Right atrium auricular region (tissue), 2 donors: ENCODE measurements around the gene ZNF182. TPM values are rescaled to one million over a fixed set of nuclear protein-coding genes. Genes with fewer than 3 reads are reported as not detected.
"Not testable (repeated sequence)": the region's sequence is repeated elsewhere in the genome, so short reads cannot be mapped to it uniquely, and the experiment has no call there.

Experiments used
- DNase-seq: peaks from one replicate; pipeline ENCODE4 v3.0.0-alpha.2; 2019; ENCODE audit warnings: low spot score
- H3K27ac ChIP-seq, 2 donors: fragments of 200-600 bp; sonication (generic); 1 replicate in 1 of 2; 2 replicates in 1 of 2; pipeline ENCODE4 v1.5.1; 2016 to 2019
- H3K27me3 ChIP-seq, 2 donors: fragments of 200-600 bp; sonication (generic); one replicate each; pipeline versions ENCODE4 v1.5.1 to v1.6.0; 2017 to 2019
- H3K36me3 ChIP-seq: fragments of 200-600 bp; sonication (generic); one replicate; pipeline ENCODE4 v1.5.1; 2016
- H3K4me1 ChIP-seq, 2 donors: fragments of 200-600 bp; sonication (generic); one replicate each; pipeline versions ENCODE4 v1.5.1 to v1.6.0; 2017 to 2019
- H3K4me3 ChIP-seq, 2 donors: fragments of 200-600 bp; sonication (generic); 1 replicate in 1 of 2; 2 replicates in 1 of 2; pipeline ENCODE4 v1.5.1; 2017 to 2019; ENCODE audit warnings: mild to moderate bottlenecking in 1 of 2, moderate library complexity in 1 of 2
- H3K9me3 ChIP-seq, 2 donors: fragments of 200-600 bp; sonication (generic); one replicate each; pipeline ENCODE4 v1.5.1; 2019
- total RNA-seq, 2 donors: library from RNA; depleted of rRNA; stranded (reverse); fragments of >200 nt; gene quantifications; one replicate each; pipeline ENCODE4 v1.1.0, GENCODE V29; 2016
- TF ChIP-seq, protein P1 (sequence below), 2 donors: fragments of 200-600 bp; sonication (generic); IDR thresholded peaks; one replicate each; pipeline ENCODE4 v1.5.1; 2019; ENCODE audit warnings: antibody characterized with exemption in 2 of 2

The ZNF182 gene
- total RNA-seq, 2 donors from 2014 or later, result 2.0 to 2.4 TPM

DNA sequence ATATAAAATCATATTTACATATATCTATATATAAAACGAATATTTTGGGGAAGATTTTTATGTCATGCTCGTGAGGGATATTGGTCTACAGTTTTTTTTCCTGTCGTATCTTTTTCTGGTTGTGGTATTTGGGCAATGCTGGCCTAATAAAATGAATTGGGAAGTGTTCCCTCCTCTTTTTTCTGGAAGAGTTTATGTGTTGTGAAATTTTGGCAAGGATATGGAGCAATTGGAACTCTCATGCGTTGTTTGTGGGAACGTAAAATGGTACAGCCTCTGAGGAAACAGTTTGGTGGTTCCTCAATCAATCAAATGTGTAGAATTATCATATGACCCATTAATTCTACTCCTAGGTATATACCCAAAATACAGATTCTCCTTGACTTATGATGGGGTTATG is 69.8 kb downstream of the ZNF182 start:
- H3K36me3 ChIP-seq, result no peaks in the 10 kb centered on the region
- H3K9me3 ChIP-seq, result peaks cover 0 to 11% of the 10 kb centered on the region in 2 donors
- H3K4me1 ChIP-seq, result no peaks in the 10 kb centered on the region
- no peaks in the 10 kb centered on the region for H3K27me3 ChIP-seq
- H3K4me3 ChIP-seq, result no peak overlapping the region
- TF ChIP-seq, protein P1, sequence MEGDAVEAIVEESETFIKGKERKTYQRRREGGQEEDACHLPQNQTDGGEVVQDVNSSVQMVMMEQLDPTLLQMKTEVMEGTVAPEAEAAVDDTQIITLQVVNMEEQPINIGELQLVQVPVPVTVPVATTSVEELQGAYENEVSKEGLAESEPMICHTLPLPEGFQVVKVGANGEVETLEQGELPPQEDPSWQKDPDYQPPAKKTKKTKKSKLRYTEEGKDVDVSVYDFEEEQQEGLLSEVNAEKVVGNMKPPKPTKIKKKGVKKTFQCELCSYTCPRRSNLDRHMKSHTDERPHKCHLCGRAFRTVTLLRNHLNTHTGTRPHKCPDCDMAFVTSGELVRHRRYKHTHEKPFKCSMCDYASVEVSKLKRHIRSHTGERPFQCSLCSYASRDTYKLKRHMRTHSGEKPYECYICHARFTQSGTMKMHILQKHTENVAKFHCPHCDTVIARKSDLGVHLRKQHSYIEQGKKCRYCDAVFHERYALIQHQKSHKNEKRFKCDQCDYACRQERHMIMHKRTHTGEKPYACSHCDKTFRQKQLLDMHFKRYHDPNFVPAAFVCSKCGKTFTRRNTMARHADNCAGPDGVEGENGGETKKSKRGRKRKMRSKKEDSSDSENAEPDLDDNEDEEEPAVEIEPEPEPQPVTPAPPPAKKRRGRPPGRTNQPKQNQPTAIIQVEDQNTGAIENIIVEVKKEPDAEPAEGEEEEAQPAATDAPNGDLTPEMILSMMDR (IDR thresholded peaks at IDR 0.05), result no peak
- no peak for DNase-seq
- H3K27ac ChIP-seq, result no peak overlapping the region

DNA sequence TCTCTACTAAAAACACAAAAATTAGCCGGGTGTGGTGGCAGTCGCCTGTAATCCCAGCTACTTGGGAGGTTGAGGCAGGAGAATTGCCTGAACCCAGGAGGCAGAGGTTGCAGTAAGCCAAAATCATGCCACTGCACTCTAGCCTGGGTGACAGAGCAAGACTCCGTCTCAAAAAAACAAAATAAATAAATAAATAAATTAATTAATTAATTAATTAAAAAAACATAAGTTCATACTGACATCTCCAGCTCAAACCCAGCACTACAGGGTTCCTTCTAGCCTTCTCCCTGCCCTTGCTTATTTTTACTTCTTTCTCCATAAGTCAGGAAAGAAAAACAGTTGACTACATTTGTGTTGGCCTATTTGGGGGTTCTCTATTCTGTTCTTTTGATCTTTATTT is 71.8 kb downstream of the ZNF182 start:
- H3K9me3 ChIP-seq, H3K27ac ChIP-seq, H3K4me3 ChIP-seq, H3K4me1 ChIP-seq, H3K36me3 ChIP-seq, H3K27me3 ChIP-seq, DNase-seq: not testable (repeated sequence)

DNA sequence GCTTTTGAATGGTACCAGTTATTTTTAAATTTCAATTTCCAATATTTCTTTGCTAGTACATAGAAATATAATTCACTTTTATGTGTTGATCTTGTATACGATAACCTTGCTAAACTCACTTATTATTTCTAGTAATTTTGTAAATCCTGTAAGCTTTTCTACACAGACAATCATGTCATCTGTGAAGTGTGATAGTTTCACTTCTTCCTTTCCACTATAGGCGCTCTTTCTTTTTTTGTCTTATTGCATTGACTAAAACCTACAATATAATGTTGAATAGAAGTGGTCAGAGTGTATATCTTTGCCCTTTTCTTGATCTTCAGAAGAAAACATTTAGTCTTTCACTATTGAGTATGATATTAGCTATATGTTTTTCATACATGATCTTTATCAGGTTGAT is 76.6 kb downstream of the ZNF182 start:
- Histone ChIP-seq H3K9me3 (no peaks in the 10 kb centered on the region), H3K27ac (no peak overlapping the region), H3K4me1 (no peaks in the 10 kb centered on the region), H3K36me3 (no peaks in the 10 kb centered on the region), H3K4me3 (no peak overlapping the region), H3K27me3 (no peaks in the 10 kb centered on the region)
- TF ChIP-seq, protein P1 (IDR thresholded peaks at IDR 0.05), result no peak
- no peak for DNase-seq

Other genes starting within 250 kb of the ZNF182 start
- 1 to 10 TPM; 3.6 to 4.7 TPM for gene ZNF81, start 167.1 kb downstream of the ZNF182 start, total RNA-seq
- not detected for gene SPACA5, start 3.0 kb upstream of the ZNF182 start, total RNA-seq
- gene ZNF630, start 67.7 kb upstream of the ZNF182 start, total RNA-seq, result 1 to 10 TPM; 2.7 to 3.9 TPM
- not detected for gene SPACA5B, start 126.6 kb upstream of the ZNF182 start, total RNA-seq
- not detected for gene SSX5, start 192.8 kb upstream of the ZNF182 start, total RNA-seq